HG03135 (cell line): ENCODE results near the gene RPS27L.
"Not testable (repeated sequence)": the region's sequence is repeated elsewhere in the genome, so short reads cannot be mapped to it uniquely, and the experiment has no call there.

Source experiments
- ATAC-seq: cut with Tn5 transposase; IDR thresholded peaks from one replicate; pipeline ENCODE4 v1.9.1; 2021; ENCODE audit warnings: mild to moderate bottlenecking, moderate library complexity; ENCODE audit not compliant: unreplicated experiment

Gene RPS27L

GRCh38 chr15:63103416-63103815 is 53.9 kb downstream of the RPS27L start:
- no peak for ATAC-seq

GRCh38 chr15:63099581-63099980 is 57.7 kb downstream of the RPS27L start:
- not testable (repeated sequence) for ATAC-seq

- not testable (repeated sequence) for ATAC-seq
Observed at GRCh38 chr15:63098901-63099300, 58.4 kb downstream of the RPS27L start.
